ENCODE data around the gene GZF1. TPM values are rescaled to one million over a fixed set of nuclear protein-coding genes. Genes with fewer than 3 reads are reported as not detected.

GZF1 gene
- total RNA-seq, 1 experiment from 2014 or later: 17.0 TPM

- peaks cover 8% of the 10 kb centered on the region for H3K79me1 ChIP-seq (ENCODE audit: insufficient read depth, low read depth, low read length, poor library complexity, severe bottlenecking)
- no peak overlapping the region for H4K5ac ChIP-seq (ENCODE audit: insufficient read length, low read depth, low read length)
- H3K79me2 ChIP-seq (ENCODE audit: insufficient read depth, low read length): peaks cover 15% of the 10 kb centered on the region; the same call in 1 of the 2 replicates
- no peaks in the 10 kb centered on the region for H3K27me3 ChIP-seq (ENCODE audit: insufficient read depth, low read length)
- H3K27ac ChIP-seq (ENCODE audit: insufficient read length, low read depth, low read length): no peak overlapping the region
- no peak for DNase-seq
- H4K91ac ChIP-seq (ENCODE audit: insufficient read length, low read depth, low read length): no peak overlapping the region
- no peaks in the 10 kb centered on the region for H4K20me1 ChIP-seq (ENCODE audit: control insufficient read depth, insufficient read depth, insufficient read length)
- H3K27me3 Mint-ChIP-seq (ENCODE audit: low read depth): no peaks in the 10 kb centered on the region
- H3K4ac ChIP-seq (ENCODE audit: low read depth, low read length): no peak overlapping the region
- H2BK120ac ChIP-seq (ENCODE audit: low read depth, low read length, poor library complexity, severe bottlenecking): no peak overlapping the region
- no peak overlapping the region for H3K23ac ChIP-seq (ENCODE audit: insufficient read length, low read depth, low read length)
- no peak overlapping the region for H3K4me2 ChIP-seq (ENCODE audit: insufficient read depth, insufficient read length, low read length)
- no peak overlapping the region for H3T11ph ChIP-seq (ENCODE audit: low read length)
- H3K23me2 ChIP-seq (ENCODE audit: insufficient read length, low read depth, low read length, poor library complexity, severe bottlenecking): no peaks in the 10 kb centered on the region
- no peak overlapping the region; a peak in 1 of 7 replicates for H3K27ac Mint-ChIP-seq
- H4K8ac ChIP-seq (replicated peaks; ENCODE audit: insufficient read length, low read depth, low read length): no peak overlapping the region
- H2BK12ac ChIP-seq (ENCODE audit: insufficient read length, low read depth, low read length): no peak overlapping the region
- no peak overlapping the region for H2AFZ ChIP-seq (ENCODE audit: low read length)
- no peak overlapping the region for H2BK20ac ChIP-seq (ENCODE audit: low read depth, low read length, poor library complexity, severe bottlenecking)
- H2AK5ac ChIP-seq (ENCODE audit: insufficient read length, low read length): no peak overlapping the region
- no peaks in the 10 kb centered on the region for H3K9me3 ChIP-seq (ENCODE audit: control insufficient read depth, low read depth, low read length)
- no peak overlapping the region for H3K4me3 Mint-ChIP-seq
- H3K4me1 ChIP-seq (ENCODE audit: insufficient read depth, low read length): no peaks in the 10 kb centered on the region; the same call in 1 of the 2 replicates
- H2BK15ac ChIP-seq (ENCODE audit: low read depth, low read length): no peak overlapping the region
- no CpG with 5 or more reads among the region's 1 CpG for WGBS (ENCODE audit: extremely low coverage, insufficient read length, low lambda C conversion rate)
- peaks cover 16 to 26% of the 10 kb centered on the region in 2 experiments for H3K4me1 Mint-ChIP-seq
- H3K9me3 Mint-ChIP-seq: no peaks in the 10 kb centered on the region
- H3K9ac ChIP-seq (ENCODE audit: extremely low read depth, insufficient read length, low read length): no peak overlapping the region
- TF ChIP-seq CTCF (conservative IDR thresholded peaks at IDR 0.05): no peak
- no peak overlapping the region for H2BK5ac ChIP-seq (ENCODE audit: insufficient read length, low read length)
- H3K14ac ChIP-seq (ENCODE audit: insufficient read depth, low read length): no peak overlapping the region
- H3K56ac ChIP-seq (ENCODE audit: insufficient read length, low read depth, low read length): no peak overlapping the region
- H3K18ac ChIP-seq (ENCODE audit: insufficient read length, low read depth, low read length): no peak overlapping the region
- H3K36me3 Mint-ChIP-seq (ENCODE audit: insufficient read depth in 1 of 3, low read depth in 3 of 3): peaks cover 0 to 6% (median 0%) of the 10 kb centered on the region in 3 experiments; a peak in 2 of 7 replicates
Measured at GRCh38 chr20:23414526-23415188, 52.7 kb downstream of the GZF1 start.
